Stomach (tissue), 4 donors: ENCODE measurements around the gene ITIH6.
"Not testable (repeated sequence)": the region's sequence is repeated elsewhere in the genome, so short reads cannot be mapped to it uniquely, and the experiment has no call there.

Experiments used
- POLR2AphosphoS5 ChIP-seq, 3 donors: sonication (generic); formaldehyde crosslinking; IDR thresholded peaks; one replicate each; pipeline ENCODE4 v1.6.1; 2016; ENCODE audit warnings: antibody characterized with exemption in 3 of 3
- TF ChIP-seq, protein P1 (sequence below), 7 experiments: fragments of 450-650 bp in 4 of 7; fragments of 200-600 bp in 3 of 7; sonication (generic) in 3 of 7; IDR thresholded peaks; one replicate each; pipeline ENCODE4 v1.5.1; 2016 to 2019; ENCODE audit warnings: antibody characterized with exemption in 7 of 7, control low read depth in 2 of 7, mild to moderate bottlenecking in 1 of 7

DNA sequence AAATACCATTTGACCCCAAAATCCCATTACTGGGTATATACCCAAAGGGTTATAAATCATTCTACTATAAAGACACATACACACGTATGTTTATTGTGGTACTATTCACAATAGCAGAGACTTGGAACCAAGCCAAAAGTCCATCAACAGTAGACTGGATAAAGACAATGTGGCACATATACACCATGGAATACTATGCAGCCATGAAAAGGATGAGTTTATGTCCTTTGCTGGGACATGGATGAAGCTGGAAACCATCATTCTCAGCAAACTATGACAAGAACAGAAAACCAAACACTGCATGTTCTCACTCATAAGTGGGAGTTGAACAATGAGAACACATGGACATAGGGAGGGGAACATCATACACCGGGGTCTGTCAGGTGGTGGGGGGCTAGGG is 49.6 kb upstream of the ITIH6 start:
- not testable (repeated sequence) for TF ChIP-seq POLR2AphosphoS5 (IDR thresholded peaks at IDR 0.05)
- TF ChIP-seq, protein P1, sequence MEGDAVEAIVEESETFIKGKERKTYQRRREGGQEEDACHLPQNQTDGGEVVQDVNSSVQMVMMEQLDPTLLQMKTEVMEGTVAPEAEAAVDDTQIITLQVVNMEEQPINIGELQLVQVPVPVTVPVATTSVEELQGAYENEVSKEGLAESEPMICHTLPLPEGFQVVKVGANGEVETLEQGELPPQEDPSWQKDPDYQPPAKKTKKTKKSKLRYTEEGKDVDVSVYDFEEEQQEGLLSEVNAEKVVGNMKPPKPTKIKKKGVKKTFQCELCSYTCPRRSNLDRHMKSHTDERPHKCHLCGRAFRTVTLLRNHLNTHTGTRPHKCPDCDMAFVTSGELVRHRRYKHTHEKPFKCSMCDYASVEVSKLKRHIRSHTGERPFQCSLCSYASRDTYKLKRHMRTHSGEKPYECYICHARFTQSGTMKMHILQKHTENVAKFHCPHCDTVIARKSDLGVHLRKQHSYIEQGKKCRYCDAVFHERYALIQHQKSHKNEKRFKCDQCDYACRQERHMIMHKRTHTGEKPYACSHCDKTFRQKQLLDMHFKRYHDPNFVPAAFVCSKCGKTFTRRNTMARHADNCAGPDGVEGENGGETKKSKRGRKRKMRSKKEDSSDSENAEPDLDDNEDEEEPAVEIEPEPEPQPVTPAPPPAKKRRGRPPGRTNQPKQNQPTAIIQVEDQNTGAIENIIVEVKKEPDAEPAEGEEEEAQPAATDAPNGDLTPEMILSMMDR (IDR thresholded peaks at IDR 0.05): not testable (repeated sequence)
